ENCODE data around the gene JUNB. TPM values are rescaled to one million over a fixed set of nuclear protein-coding genes. Genes with fewer than 3 reads are reported as not detected.
A peak's percentile ranks its signal among the peaks of the same experiment; 100 is the strongest.

Gene JUNB
- total RNA-seq, 1 donor from 2014 or later, result 31.3 TPM

DNA sequence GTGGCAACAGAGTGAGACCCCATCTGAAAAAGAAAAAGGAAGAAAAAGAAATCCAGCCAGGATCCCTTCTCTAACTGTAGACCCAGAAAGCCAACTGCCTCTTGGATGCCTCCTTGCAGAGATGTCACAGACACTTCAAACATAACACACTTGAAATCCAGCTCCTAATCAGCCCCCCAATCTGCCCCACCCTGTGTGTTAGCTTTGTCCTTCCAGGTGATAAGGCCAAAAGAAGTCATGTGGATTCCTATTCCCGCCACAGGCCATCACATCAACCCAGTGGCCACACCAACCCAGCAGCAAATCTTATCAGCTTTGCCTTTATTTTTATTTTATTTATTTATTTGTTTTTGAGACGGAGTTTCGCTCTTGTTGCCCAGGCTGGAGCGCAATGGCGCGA, 31.6 kb upstream of the JUNB start:
- Mint-ChIP-seq H3K9me3 (no peaks in the 10 kb centered on the region), H3K27ac (no peak overlapping the region), H3K4me1 (ENCODE audit: unreplicated experiment) (peaks cover 4% of the 10 kb centered on the region), H3K36me3 (peaks cover 4% of the 10 kb centered on the region), H3K4me3 (no peak overlapping the region), H3K27me3 (peaks cover 6% of the 10 kb centered on the region)
- TF ChIP-seq, protein P1, sequence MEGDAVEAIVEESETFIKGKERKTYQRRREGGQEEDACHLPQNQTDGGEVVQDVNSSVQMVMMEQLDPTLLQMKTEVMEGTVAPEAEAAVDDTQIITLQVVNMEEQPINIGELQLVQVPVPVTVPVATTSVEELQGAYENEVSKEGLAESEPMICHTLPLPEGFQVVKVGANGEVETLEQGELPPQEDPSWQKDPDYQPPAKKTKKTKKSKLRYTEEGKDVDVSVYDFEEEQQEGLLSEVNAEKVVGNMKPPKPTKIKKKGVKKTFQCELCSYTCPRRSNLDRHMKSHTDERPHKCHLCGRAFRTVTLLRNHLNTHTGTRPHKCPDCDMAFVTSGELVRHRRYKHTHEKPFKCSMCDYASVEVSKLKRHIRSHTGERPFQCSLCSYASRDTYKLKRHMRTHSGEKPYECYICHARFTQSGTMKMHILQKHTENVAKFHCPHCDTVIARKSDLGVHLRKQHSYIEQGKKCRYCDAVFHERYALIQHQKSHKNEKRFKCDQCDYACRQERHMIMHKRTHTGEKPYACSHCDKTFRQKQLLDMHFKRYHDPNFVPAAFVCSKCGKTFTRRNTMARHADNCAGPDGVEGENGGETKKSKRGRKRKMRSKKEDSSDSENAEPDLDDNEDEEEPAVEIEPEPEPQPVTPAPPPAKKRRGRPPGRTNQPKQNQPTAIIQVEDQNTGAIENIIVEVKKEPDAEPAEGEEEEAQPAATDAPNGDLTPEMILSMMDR (conservative IDR thresholded peaks at IDR 0.05), result no peak
- DNase-seq (ENCODE audit: extremely low spot score, unreplicated experiment), result no peak

DNA sequence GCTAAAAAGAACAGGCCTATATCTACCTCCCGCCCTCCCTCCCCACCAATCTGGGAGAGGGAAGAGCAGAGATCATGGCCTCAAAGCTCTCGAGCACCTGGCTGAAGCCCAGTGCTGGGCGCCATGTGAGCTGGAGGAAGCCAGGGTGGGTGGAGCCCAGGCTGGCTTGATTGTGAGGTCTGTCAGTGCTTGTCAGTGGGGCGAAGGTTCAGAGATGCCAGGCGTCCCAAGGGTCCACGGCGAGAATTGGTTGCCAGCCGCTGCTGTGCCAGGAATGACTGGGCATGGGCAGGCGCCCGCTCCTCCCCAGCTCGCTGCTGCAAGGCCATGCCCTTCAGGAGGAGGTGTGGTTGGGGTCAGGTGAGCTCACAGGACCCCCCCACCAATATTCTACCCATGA, 28.2 kb upstream of the JUNB start:
- DNase-seq (ENCODE audit: extremely low spot score, unreplicated experiment), result no peak
- H3K27ac Mint-ChIP-seq, result no peak overlapping the region
- no peaks in the 10 kb centered on the region for H3K9me3 Mint-ChIP-seq
- TF ChIP-seq, protein P1 (conservative IDR thresholded peaks at IDR 0.05), result no peak
- H3K4me3 Mint-ChIP-seq, result no peak overlapping the region
- H3K36me3 Mint-ChIP-seq, result peaks cover 4% of the 10 kb centered on the region
- H3K27me3 Mint-ChIP-seq, result no peaks in the 10 kb centered on the region
- peaks cover 4% of the 10 kb centered on the region for H3K4me1 Mint-ChIP-seq (ENCODE audit: unreplicated experiment)

DNA sequence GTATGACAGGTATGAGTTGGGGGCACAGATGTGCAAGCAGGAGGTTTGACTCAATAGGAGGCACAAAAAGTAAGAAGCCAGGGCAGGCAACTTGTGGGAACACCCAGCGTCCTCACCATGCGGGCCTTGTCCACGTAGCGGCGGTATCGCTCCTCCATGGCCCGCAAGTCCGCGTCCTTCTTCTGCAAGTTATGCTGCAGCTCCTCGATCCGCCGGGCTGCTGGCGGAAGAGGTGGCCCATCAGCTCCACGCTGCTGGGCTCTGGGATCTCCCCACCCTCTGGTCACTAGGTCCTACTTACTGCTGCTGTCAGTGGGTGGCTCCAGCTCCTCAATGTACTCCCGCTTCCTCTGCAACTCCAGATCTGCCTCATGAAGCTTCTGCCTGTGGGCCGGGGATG, 26.6 kb upstream of the JUNB start:
- no peak overlapping the region for H3K4me3 Mint-ChIP-seq
- H3K4me1 Mint-ChIP-seq (ENCODE audit: unreplicated experiment), result peaks cover 4% of the 10 kb centered on the region
- TF ChIP-seq, protein P1 (conservative IDR thresholded peaks at IDR 0.05), result no peak
- no peaks in the 10 kb centered on the region for H3K9me3 Mint-ChIP-seq
- no peak for DNase-seq (ENCODE audit: extremely low spot score, unreplicated experiment)
- peaks cover 4% of the 10 kb centered on the region for H3K36me3 Mint-ChIP-seq
- no peaks in the 10 kb centered on the region for H3K27me3 Mint-ChIP-seq
- H3K27ac Mint-ChIP-seq, result no peak overlapping the region

DNA sequence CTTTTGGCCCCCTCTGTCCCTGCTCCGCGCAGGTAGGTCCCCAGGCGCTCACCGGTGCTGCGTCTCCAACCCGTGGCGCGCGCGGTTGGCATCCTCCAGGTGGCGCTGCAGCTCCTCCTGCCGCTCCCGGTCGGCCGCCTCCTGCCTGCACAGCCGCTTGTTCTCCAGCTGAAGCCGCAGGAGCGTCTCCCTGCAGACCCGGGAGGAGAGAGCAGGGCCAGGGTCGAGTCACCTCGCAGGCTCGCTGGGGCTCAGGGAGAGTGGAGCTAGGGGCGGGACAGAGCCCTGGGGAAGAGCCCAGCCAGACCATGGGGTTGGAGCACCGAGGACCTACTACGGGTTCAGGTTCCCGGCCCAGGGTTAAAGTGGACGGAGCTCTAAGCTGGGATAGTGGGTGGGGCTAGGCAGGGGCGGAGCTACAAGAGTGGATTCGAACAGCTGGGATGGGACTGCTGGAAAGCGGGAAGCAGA, 25.2 kb upstream of the JUNB start:
- peak; percentile 85 for DNase-seq (ENCODE audit: extremely low spot score, unreplicated experiment)
- Mint-ChIP-seq H3K27ac (peak overlapping the region; percentile 50), H3K4me3 (peak overlapping the region; percentile 80), H3K36me3 (no peaks in the 10 kb centered on the region), H3K4me1 (ENCODE audit: unreplicated experiment) (no peaks in the 10 kb centered on the region), H3K27me3 (no peaks in the 10 kb centered on the region), H3K9me3 (no peaks in the 10 kb centered on the region)
- TF ChIP-seq, protein P1 (conservative IDR thresholded peaks at IDR 0.05), result peak; percentile 82

DNA sequence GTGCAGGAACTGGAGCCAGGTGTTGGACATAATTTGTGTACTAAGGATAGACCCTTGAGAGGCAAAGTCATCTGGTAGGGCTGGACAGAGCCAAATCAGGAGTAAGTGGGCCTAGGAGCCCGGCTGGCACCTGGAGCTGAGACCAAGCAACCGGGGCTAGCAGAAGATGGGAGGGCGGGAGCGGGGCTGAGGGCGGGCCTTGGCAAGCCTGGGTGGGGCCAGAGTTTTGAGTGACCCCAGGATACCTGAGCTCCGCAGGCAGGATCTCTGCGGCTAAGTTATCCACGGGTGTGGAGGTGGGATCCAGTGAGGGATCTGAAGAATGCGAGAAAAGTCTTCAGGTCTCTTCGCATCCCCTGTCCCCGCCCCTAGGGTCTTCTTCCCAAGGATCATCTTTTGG, 24.1 kb upstream of the JUNB start:
- H3K4me3 Mint-ChIP-seq, result no peak overlapping the region
- H3K27ac Mint-ChIP-seq, result no peak overlapping the region
- no peak for DNase-seq (ENCODE audit: extremely low spot score, unreplicated experiment)
- no peaks in the 10 kb centered on the region for H3K9me3 Mint-ChIP-seq
- H3K4me1 Mint-ChIP-seq (ENCODE audit: unreplicated experiment), result no peaks in the 10 kb centered on the region
- TF ChIP-seq, protein P1 (conservative IDR thresholded peaks at IDR 0.05), result no peak
- H3K27me3 Mint-ChIP-seq, result no peaks in the 10 kb centered on the region
- H3K36me3 Mint-ChIP-seq, result no peaks in the 10 kb centered on the region

GRCh38 chr19:12767666-12768065, 23.6 kb upstream of the JUNB start:
- TF ChIP-seq, protein P1 (conservative IDR thresholded peaks at IDR 0.05), result no peak
- no peak for DNase-seq (ENCODE audit: extremely low spot score, unreplicated experiment)
- Mint-ChIP-seq H3K36me3 (no peaks in the 10 kb centered on the region), H3K27me3 (no peaks in the 10 kb centered on the region), H3K4me3 (no peak overlapping the region), H3K4me1 (ENCODE audit: unreplicated experiment) (no peaks in the 10 kb centered on the region), H3K27ac (no peak overlapping the region), H3K9me3 (no peaks in the 10 kb centered on the region)

Data from type B pancreatic cell (in vitro differentiated cells).